Osteoblast (primary cell): ENCODE results near the gene CAST. TPM values are rescaled to one million over a fixed set of nuclear protein-coding genes. Genes with fewer than 3 reads are reported as not detected.

Source experiments
- DNase-seq: peaks from one replicate; pipeline ENCODE4 v3.0.0; 2011; ENCODE audit warnings: low spot score, mixed read lengths; ENCODE audit not compliant: insufficient read length; ENCODE audit errors: missing footprints
- H2AFZ ChIP-seq: 2 replicates; pipeline ENCODE4 v1.6.0; 2011; ENCODE audit warnings: mild to moderate bottlenecking, low read length
- H3K27ac ChIP-seq: 2 replicates; pipeline ENCODE4 v1.5.1; 2011; ENCODE audit warnings: mild to moderate bottlenecking, low read depth, low read length, moderate library complexity
- H3K27me3 ChIP-seq: 2 replicates; pipeline ENCODE4 v1.6.0; 2012; ENCODE audit warnings: mild to moderate bottlenecking, control low read depth, inconsistent platforms, low read length, moderate library complexity; ENCODE audit not compliant: insufficient read depth
- H3K36me3 ChIP-seq: 2 replicates; pipeline ENCODE4 v1.5.1; 2011; ENCODE audit warnings: mild to moderate bottlenecking, low read length, control low read depth, moderate library complexity; ENCODE audit not compliant: insufficient read depth
- H3K4me1 ChIP-seq: 2 replicates; pipeline ENCODE4 v1.5.1; 2011; ENCODE audit warnings: mild to moderate bottlenecking, low read length, control low read depth, moderate library complexity; ENCODE audit not compliant: insufficient read depth
- H3K4me2 ChIP-seq: 2 replicates; pipeline ENCODE4 v1.6.0; 2011; ENCODE audit warnings: mild to moderate bottlenecking, low read length; ENCODE audit not compliant: insufficient read depth
- H3K4me3 ChIP-seq: fragments of 200-600 bp; sonication (generic); 3 replicates; pipeline ENCODE4 v1.5.1; 2012; ENCODE audit warnings: mild to moderate bottlenecking, low read length, inconsistent platforms; ENCODE audit not compliant: insufficient read depth
- H3K79me2 ChIP-seq: 2 replicates; pipeline ENCODE4 v1.6.0; 2012; ENCODE audit warnings: mild to moderate bottlenecking, low read length, control low read depth, inconsistent platforms; ENCODE audit not compliant: insufficient read depth
- H3K9me3 ChIP-seq: 2 replicates; pipeline ENCODE4 v1.5.1; 2011; ENCODE audit warnings: low read depth, low read length, control low read depth
- H4K20me1 ChIP-seq: 2 replicates; pipeline ENCODE4 v1.6.0; 2012; ENCODE audit warnings: mild to moderate bottlenecking, low read length, control low read depth; ENCODE audit not compliant: insufficient read depth
- total RNA-seq: library from RNA; depleted of rRNA; stranded (reverse); fragments of >200 nt; gene quantifications from 2 replicates; pipeline ENCODE4 v1.2.3, GENCODE V29; 2012
- TF ChIP-seq, protein P1 (sequence below): IDR thresholded peaks from 2 replicates; pipeline ENCODE4 v1.5.1; 2011; ENCODE audit warnings: mild to moderate bottlenecking, low read depth, low read length, moderate library complexity; ENCODE audit errors: extremely low read depth

Gene CAST
- total RNA-seq, 1 donor = 278 TPM

- Histone ChIP-seq H3K4me3 (no peak overlapping the region), H4K20me1 (no peaks in the 10 kb centered on the region), H3K4me1 (peaks cover 44% of the 10 kb centered on the region), H3K9me3 (no peaks in the 10 kb centered on the region), H3K79me2 (no peaks in the 10 kb centered on the region), H3K4me2 (no peak overlapping the region), H2AFZ (no peak overlapping the region), H3K27me3 (no peaks in the 10 kb centered on the region), H3K27ac (peak overlapping the region; percentile 89), H3K36me3 (no peaks in the 10 kb centered on the region)
- no peak for DNase-seq
- TF ChIP-seq, protein P1, sequence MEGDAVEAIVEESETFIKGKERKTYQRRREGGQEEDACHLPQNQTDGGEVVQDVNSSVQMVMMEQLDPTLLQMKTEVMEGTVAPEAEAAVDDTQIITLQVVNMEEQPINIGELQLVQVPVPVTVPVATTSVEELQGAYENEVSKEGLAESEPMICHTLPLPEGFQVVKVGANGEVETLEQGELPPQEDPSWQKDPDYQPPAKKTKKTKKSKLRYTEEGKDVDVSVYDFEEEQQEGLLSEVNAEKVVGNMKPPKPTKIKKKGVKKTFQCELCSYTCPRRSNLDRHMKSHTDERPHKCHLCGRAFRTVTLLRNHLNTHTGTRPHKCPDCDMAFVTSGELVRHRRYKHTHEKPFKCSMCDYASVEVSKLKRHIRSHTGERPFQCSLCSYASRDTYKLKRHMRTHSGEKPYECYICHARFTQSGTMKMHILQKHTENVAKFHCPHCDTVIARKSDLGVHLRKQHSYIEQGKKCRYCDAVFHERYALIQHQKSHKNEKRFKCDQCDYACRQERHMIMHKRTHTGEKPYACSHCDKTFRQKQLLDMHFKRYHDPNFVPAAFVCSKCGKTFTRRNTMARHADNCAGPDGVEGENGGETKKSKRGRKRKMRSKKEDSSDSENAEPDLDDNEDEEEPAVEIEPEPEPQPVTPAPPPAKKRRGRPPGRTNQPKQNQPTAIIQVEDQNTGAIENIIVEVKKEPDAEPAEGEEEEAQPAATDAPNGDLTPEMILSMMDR = no peak
Measured at GRCh38 chr5:96627792-96628398, 34.3 kb upstream of the CAST start.

- no peak for DNase-seq
- H3K27ac ChIP-seq = peak overlapping the region; percentile 89
- no peaks in the 10 kb centered on the region for H4K20me1 ChIP-seq
- peaks cover 45% of the 10 kb centered on the region for H3K4me1 ChIP-seq
- H3K4me3 ChIP-seq = no peak overlapping the region
- H3K9me3 ChIP-seq = no peaks in the 10 kb centered on the region
- H3K4me2 ChIP-seq = no peak overlapping the region
- TF ChIP-seq, protein P1 = no peak
- H3K27me3 ChIP-seq = no peaks in the 10 kb centered on the region
- H2AFZ ChIP-seq = no peak overlapping the region
- no peaks in the 10 kb centered on the region for H3K79me2 ChIP-seq
- H3K36me3 ChIP-seq = no peaks in the 10 kb centered on the region
Measured at GRCh38 chr5:96628406-96628805, 33.8 kb upstream of the CAST start.

DNA sequence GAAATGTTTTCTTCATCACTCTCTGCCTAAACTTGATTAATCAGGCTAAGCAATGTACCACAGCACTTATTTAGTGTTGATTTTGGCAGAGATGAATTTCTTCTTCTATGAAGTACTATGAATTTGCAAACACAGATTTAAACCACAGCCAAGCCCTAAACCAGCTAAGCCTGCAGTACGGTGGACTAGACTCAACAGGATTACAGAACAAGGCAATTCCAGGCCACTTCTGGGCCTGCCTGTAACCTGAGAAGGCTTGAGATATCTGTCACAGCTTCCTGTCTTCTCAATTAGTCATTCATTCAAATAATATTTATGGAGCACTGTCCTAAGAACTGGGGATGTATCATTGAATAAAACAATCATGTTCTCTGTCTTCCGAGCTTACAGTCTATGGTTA is 32.4 kb upstream of the CAST start:
- no peaks in the 10 kb centered on the region for H4K20me1 ChIP-seq
- H3K36me3 ChIP-seq = no peaks in the 10 kb centered on the region
- TF ChIP-seq, protein P1 = no peak
- DNase-seq = peak; percentile 77
- no peaks in the 10 kb centered on the region for H3K27me3 ChIP-seq
- H3K9me3 ChIP-seq = no peaks in the 10 kb centered on the region
- H3K4me1 ChIP-seq = peaks cover 52% of the 10 kb centered on the region
- no peaks in the 10 kb centered on the region for H3K79me2 ChIP-seq
- H3K27ac ChIP-seq = peak overlapping the region; percentile 89
- no peak overlapping the region for H3K4me3 ChIP-seq
- H3K4me2 ChIP-seq = peak overlapping the region; percentile 3
- peak overlapping the region; percentile 8 for H2AFZ ChIP-seq

GRCh38 chr5:96633820-96634219 is 28.4 kb upstream of the CAST start:
- TF ChIP-seq, protein P1 = no peak
- H4K20me1 ChIP-seq = no peaks in the 10 kb centered on the region
- H3K36me3 ChIP-seq = no peaks in the 10 kb centered on the region
- no peak overlapping the region for H3K4me3 ChIP-seq
- H3K79me2 ChIP-seq = no peaks in the 10 kb centered on the region
- H3K4me1 ChIP-seq = peaks cover 23% of the 10 kb centered on the region
- no peak for DNase-seq
- H3K27me3 ChIP-seq = no peaks in the 10 kb centered on the region
- H3K4me2 ChIP-seq = peak overlapping the region; percentile 28
- H3K27ac ChIP-seq = no peak overlapping the region
- H2AFZ ChIP-seq = peak overlapping the region; percentile 73
- H3K9me3 ChIP-seq = no peaks in the 10 kb centered on the region
